Measurements from ENCODE around the gene SNX13. TPM values are rescaled to one million over a fixed set of nuclear protein-coding genes. Genes with fewer than 3 reads are reported as not detected.

SNX13 gene
- total and polyA plus RNA-seq, 2 experiments from 2014 or later: 17.4 to 57.6 TPM

DNA sequence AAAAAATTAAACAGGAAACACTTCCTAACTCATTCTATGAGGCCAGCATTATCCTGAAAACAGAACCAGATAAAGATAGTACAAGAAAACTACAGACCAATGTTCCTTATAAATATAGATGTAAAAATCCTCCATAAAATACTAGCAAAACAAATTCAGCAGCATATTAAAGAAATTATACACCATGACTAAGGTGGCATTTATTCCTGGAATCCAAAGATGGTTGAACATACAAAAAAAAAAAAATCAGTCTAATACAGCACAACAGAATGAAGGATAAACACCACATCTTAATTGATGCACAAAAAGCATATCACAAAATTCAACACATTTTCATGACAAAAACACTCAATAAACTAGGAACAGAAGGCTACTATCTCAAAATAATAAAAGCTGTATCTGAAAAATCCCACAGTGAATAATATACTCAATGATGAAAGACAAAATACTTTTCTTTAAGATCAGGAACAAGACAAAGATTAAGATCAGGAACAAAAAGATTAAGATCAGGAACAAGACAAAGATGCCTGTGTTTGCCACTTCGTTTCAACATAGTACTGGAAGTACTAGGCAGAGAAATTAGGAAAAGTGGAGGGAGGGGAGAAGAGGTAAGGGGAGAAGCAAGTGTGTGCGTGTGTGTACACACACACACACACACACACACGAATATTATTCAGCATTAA, 95.6 kb downstream of the SNX13 start:
- TF ChIP-seq EZH2 (IDR thresholded peaks at IDR 0.05; ENCODE audit: borderline replicate concordance) (no peak), EZH2phosphoT487 (IDR thresholded peaks at IDR 0.05; ENCODE audit: low read depth, severe bottlenecking, unreplicated experiment) (no peak)
- TF ChIP-seq, protein P1, sequence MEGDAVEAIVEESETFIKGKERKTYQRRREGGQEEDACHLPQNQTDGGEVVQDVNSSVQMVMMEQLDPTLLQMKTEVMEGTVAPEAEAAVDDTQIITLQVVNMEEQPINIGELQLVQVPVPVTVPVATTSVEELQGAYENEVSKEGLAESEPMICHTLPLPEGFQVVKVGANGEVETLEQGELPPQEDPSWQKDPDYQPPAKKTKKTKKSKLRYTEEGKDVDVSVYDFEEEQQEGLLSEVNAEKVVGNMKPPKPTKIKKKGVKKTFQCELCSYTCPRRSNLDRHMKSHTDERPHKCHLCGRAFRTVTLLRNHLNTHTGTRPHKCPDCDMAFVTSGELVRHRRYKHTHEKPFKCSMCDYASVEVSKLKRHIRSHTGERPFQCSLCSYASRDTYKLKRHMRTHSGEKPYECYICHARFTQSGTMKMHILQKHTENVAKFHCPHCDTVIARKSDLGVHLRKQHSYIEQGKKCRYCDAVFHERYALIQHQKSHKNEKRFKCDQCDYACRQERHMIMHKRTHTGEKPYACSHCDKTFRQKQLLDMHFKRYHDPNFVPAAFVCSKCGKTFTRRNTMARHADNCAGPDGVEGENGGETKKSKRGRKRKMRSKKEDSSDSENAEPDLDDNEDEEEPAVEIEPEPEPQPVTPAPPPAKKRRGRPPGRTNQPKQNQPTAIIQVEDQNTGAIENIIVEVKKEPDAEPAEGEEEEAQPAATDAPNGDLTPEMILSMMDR (IDR thresholded peaks at IDR 0.05; ENCODE audit: poor library complexity): no peak
- H3K9me2 ChIP-seq (replicated peaks; ENCODE audit: insufficient read depth): no peaks in the 10 kb centered on the region
- no peak overlapping the region for H3K27ac ChIP-seq
- H3K36me3 ChIP-seq (replicated peaks; ENCODE audit: insufficient read depth, low read depth): peaks cover 5% of the 10 kb centered on the region
- H3K9me3 ChIP-seq (ENCODE audit: low read depth): no peaks in the 10 kb centered on the region
- H3K79me2 ChIP-seq: no peaks in the 10 kb centered on the region
- no peak overlapping the region for H2AFZ ChIP-seq
- H3K4me3 ChIP-seq: no peak overlapping the region
- no peaks in the 10 kb centered on the region for H3K4me1 ChIP-seq (ENCODE audit: insufficient read depth)
- H3K27me3 ChIP-seq: no peaks in the 10 kb centered on the region
- H3K4me2 ChIP-seq: no peak overlapping the region
- no peaks in the 10 kb centered on the region for H4K20me1 ChIP-seq (ENCODE audit: insufficient read depth, poor library complexity, severe bottlenecking)
- 77% methylated on average over 3 of the region's 3 CpGs for WGBS (ENCODE audit: low lambda C conversion rate, missing lambda C conversion rate)
- DNase-seq (ENCODE audit: low spot score): no peak

DNA sequence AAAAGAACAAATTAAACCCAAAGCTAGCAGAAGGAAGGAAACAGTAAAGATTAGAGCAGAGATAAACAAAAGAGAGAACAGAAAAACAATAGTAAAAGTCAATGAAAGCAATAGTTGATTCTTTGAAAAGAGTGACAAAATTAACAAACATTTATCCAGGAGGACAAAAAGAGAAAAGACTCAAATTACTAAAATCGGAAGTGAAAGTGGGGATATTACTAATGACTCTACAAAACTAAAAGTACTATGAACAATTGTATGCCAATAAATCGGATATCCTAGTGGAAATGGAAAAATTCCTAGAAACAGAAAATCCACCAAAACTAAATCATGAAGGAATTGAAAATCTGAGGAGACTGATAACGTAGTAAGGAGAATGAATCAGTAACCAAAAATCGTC, 96.3 kb downstream of the SNX13 start:
- Histone ChIP-seq H3K79me2 (no peaks in the 10 kb centered on the region), H3K27ac (no peak overlapping the region), H3K4me2 (no peak overlapping the region), H3K9me3 (ENCODE audit: low read depth) (no peaks in the 10 kb centered on the region), H2AFZ (no peak overlapping the region), H3K36me3 (replicated peaks; ENCODE audit: insufficient read depth, low read depth) (peaks cover 5% of the 10 kb centered on the region), H3K4me1 (ENCODE audit: insufficient read depth) (no peaks in the 10 kb centered on the region), H3K27me3 (no peaks in the 10 kb centered on the region), H4K20me1 (ENCODE audit: insufficient read depth, poor library complexity, severe bottlenecking) (no peaks in the 10 kb centered on the region), H3K4me3 (no peak overlapping the region), H3K9me2 (replicated peaks; ENCODE audit: insufficient read depth) (no peaks in the 10 kb centered on the region)
- DNase-seq (ENCODE audit: low spot score): no peak
- 83% methylated on average over 4 of the region's 4 CpGs for WGBS (ENCODE audit: low lambda C conversion rate, missing lambda C conversion rate)
- TF ChIP-seq EZH2 (IDR thresholded peaks at IDR 0.05; ENCODE audit: borderline replicate concordance) (no peak), EZH2phosphoT487 (IDR thresholded peaks at IDR 0.05; ENCODE audit: low read depth, severe bottlenecking, unreplicated experiment) (no peak)
- TF ChIP-seq, protein P1 (IDR thresholded peaks at IDR 0.05; ENCODE audit: poor library complexity): no peak

DNA sequence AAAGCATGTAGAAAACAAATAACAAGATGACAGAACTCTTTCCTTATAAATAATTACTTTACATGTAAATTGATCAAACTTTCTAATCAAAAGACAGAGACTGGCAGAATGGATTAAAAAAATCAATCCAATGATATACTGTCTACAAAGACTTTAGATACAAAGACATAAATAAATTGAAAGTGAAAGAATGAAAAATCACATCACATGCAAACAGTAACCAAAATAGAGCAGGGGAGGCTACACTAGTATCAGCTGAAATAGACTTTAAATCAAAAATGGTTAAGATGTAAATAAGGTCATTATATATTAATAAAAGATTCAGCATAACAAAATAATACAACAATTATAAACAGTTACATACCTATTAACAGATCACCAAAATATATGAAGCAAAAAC, 97.3 kb downstream of the SNX13 start:
- Histone ChIP-seq H3K27me3 (no peaks in the 10 kb centered on the region), H3K4me2 (no peak overlapping the region), H3K9me2 (replicated peaks; ENCODE audit: insufficient read depth) (no peaks in the 10 kb centered on the region), H3K9me3 (ENCODE audit: low read depth) (no peaks in the 10 kb centered on the region), H3K4me3 (no peak overlapping the region), H3K4me1 (ENCODE audit: insufficient read depth) (no peaks in the 10 kb centered on the region), H2AFZ (no peak overlapping the region), H4K20me1 (ENCODE audit: insufficient read depth, poor library complexity, severe bottlenecking) (no peaks in the 10 kb centered on the region), H3K27ac (no peak overlapping the region), H3K36me3 (replicated peaks; ENCODE audit: insufficient read depth, low read depth) (peaks cover 5% of the 10 kb centered on the region), H3K79me2 (no peaks in the 10 kb centered on the region)
- TF ChIP-seq EZH2 (IDR thresholded peaks at IDR 0.05; ENCODE audit: borderline replicate concordance) (no peak), EZH2phosphoT487 (IDR thresholded peaks at IDR 0.05; ENCODE audit: low read depth, severe bottlenecking, unreplicated experiment) (no peak)
- TF ChIP-seq, protein P1 (IDR thresholded peaks at IDR 0.05; ENCODE audit: poor library complexity): no peak
- DNase-seq (ENCODE audit: low spot score): no peak

Measured in hepatocyte (in vitro differentiated cells).